22Rv1 (cell line): Measurements from ENCODE around the gene COL5A3.

Experiments used
- H3K27ac ChIP-seq: fragments of 450-650 bp; 2 replicates; pipeline ENCODE4 v1.5.1; 2017
- ZFX ChIP-seq: fragments of 450-650 bp; IDR thresholded peaks from 2 replicates; pipeline ENCODE4 v1.6.1; 2017; ENCODE audit warnings: antibody characterized with exemption, borderline replicate concordance
- TF ChIP-seq, protein P1 (sequence below): fragments of 450-650 bp; IDR thresholded peaks from 2 replicates; pipeline ENCODE4 v1.5.1; 2017; ENCODE audit warnings: mild to moderate bottlenecking

COL5A3 gene

DNA sequence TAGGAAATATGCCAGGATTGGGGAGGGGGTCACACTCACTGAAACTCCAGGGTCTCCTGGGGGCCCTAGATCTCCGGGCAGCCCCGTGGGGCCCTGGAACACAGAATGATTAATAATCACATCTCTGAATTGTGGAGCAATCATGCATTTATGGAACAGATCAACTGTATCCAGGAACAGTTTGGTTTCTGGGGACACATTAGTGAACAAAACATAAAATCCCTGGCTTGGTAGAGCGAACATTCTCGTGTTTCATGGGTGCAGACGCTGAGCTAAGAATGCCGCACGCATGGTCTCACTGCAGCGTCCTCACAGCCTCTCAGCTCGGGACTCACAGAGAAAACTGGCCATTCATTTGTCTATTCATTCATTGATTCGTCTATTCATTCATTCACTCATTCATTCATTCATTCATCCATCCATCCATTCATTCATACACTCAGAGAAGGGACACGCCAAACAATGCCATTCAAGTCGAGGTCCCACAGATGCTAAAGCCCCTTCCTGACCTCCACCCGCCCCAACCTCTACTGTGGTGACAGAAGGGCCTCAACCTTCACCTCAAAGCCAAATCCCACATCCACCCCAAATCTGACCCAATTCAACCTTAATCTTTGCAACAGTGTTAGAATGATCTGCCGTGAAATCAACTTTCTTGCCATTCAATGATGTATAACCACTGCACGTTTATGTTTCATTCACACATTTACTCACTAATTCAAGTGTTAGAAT lies 39.0 kb downstream of the COL5A3 start:
- TF ChIP-seq, protein P1, sequence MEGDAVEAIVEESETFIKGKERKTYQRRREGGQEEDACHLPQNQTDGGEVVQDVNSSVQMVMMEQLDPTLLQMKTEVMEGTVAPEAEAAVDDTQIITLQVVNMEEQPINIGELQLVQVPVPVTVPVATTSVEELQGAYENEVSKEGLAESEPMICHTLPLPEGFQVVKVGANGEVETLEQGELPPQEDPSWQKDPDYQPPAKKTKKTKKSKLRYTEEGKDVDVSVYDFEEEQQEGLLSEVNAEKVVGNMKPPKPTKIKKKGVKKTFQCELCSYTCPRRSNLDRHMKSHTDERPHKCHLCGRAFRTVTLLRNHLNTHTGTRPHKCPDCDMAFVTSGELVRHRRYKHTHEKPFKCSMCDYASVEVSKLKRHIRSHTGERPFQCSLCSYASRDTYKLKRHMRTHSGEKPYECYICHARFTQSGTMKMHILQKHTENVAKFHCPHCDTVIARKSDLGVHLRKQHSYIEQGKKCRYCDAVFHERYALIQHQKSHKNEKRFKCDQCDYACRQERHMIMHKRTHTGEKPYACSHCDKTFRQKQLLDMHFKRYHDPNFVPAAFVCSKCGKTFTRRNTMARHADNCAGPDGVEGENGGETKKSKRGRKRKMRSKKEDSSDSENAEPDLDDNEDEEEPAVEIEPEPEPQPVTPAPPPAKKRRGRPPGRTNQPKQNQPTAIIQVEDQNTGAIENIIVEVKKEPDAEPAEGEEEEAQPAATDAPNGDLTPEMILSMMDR, result no peak
- no peak for TF ChIP-seq ZFX
- no peak overlapping the region for H3K27ac ChIP-seq

DNA sequence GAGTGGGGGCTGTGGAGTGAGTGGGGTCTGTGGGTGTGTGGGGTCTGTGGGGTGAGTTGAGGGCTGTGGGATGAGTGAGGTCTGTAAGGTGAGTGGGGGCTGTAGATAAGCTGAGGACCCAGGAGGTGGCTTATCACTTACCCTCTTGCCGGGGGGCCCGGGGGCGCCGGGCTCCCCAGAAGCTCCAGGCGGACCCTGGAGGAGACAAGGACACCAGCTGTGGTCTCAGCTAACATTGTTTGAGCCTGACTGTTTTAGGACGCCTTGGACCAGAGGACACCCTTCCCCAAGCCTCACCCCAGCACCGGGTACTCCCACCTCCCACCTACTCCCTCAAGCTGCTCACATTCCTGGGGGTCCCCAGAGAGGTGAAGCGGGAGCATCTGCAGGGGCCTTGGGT lies 39.8 kb downstream of the COL5A3 start:
- TF ChIP-seq, protein P1, result no peak
- no peak for TF ChIP-seq ZFX
- no peak overlapping the region for H3K27ac ChIP-seq

DNA sequence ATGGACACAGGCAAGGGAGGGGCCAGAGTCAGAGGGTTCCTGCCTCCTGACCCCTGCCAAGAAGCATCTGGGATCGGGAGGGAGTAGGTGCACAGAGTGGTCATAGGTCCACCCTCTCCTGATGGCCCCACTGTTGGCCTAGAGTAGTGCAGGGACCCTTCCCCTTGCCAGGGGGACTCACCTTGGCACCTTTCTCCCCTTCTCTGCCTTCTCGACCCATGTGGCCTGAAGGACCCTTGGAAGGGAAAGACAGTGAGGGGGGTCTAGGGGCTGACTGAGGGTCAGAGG lies 40.7 kb downstream of the COL5A3 start:
- TF ChIP-seq ZFX, result no peak
- H3K27ac ChIP-seq, result no peak overlapping the region

DNA sequence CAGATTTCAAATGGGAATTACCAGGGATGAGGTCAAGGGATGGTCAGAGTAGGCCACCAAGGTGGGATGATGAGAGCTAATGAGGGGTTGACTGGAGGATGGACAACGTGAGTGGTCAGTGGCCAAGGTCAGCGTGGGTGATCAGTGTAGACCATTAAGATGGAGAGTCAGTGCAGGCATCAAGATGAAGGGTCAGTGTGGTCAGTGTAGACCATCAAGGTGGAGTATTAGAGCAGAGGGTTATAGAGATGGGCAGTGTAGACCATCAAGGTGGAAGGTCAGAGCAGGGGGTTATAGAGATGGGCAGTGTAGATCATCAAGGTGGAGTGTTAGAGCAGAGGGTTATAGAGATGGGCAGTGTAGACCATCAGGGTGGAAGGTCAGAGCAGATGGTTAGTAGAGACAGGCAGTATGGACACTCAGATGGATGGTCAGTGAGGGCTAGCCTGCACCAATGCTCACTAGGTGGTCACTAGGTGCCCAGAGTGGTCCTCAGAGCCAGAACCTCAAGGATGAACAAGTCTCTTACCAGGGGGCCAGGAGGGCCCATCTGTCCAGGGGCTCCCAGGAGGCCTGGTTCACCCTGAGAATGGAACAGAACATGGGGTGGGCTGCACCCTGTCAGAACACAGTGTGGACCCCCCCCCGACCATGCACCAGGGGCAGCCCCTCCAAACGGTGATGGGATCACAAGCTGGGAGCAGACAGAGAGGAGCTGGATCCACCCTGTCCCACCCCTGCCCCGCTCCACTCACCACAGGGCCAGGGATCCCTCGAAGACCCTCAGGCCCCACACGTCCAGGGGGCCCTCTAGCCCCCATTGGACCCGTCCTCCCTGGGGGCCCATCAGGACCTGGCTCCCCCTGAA lies 41.2 kb downstream of the COL5A3 start:
- no peak overlapping the region for H3K27ac ChIP-seq
- TF ChIP-seq, protein P1, result no peak
- TF ChIP-seq ZFX, result no peak

DNA sequence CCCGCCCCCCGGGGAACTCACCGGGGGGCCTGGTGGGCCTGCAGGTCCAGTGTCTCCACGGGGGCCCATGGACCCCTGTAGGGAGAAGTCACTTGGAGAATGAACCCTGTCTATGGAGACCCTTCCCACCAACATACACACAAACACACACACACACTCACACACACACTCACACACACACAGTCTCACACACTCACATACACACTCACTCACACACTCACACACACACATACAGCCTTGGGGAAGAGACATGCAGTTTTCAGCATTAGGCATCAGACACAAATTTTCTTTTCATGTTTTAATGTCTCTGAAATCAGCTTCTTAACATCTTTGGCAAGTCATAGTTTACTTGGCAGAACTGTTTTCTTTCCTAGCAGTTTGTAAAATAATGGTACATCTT lies 43.0 kb downstream of the COL5A3 start:
- TF ChIP-seq, protein P1, result no peak
- H3K27ac ChIP-seq, result no peak overlapping the region

DNA sequence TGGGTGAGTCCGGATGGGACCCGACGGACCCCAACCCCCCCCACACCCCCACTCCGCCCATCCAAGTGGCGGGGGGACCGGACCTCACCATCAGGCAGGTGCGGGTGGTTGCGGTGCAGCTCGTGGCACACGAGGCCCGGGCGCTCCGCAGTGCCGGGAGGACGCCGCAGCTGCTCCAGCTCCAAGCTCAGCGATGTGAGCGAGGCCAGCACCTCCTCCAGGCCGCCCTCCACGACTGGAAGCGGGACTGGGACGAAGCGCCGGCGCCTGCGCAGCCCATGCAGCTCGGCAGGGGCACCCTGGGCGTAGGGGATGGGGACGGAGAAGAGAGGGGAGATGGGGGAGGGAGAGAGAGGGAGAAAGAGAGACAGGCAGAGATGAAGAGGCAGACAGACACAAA lies 43.9 kb downstream of the COL5A3 start:
- H3K27ac ChIP-seq, result no peak overlapping the region
- TF ChIP-seq ZFX, result no peak
- TF ChIP-seq, protein P1, result no peak

DNA sequence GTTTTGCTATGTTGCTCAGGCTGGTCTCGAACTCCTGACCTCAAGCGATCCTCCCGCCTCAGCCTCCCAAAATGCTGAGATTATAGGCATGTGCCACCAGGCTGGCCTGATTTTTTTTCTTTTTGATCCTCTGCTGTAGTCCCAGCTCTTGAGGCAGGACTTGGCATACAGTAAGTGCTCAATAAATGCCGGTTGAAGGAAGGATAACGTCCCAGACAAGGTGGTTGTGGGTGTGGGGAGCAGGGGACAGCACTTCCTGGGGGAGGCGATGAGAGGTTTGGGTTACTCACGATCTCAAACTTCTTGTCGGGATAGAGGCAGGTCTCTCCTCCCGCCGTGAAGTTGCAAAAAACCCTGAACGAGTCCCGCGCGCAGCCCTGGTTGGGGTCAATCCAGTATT lies 44.3 kb downstream of the COL5A3 start:
- H3K27ac ChIP-seq, result no peak overlapping the region
- TF ChIP-seq ZFX, result no peak
- TF ChIP-seq, protein P1, result no peak
